ENCODE data around the gene ACTA2.

The ACTA2 gene

GRCh38 chr10:88946200-88946599 lies 6.4 kb downstream of the ACTA2 start:
- H3K4me3 ChIP-seq (ENCODE audit: low read depth, low read length) = no peak overlapping the region
- H3K4me2 ChIP-seq (ENCODE audit: low read length) = no peak overlapping the region
- no peak overlapping the region for H3K9ac ChIP-seq
- H3K36me3 ChIP-seq (ENCODE audit: control insufficient read depth, insufficient read depth, low read length) = no peaks in the 10 kb centered on the region
- no peak overlapping the region for H3K27ac ChIP-seq
- no peak for TF ChIP-seq CTCF (IDR thresholded peaks at IDR 0.05)
- peaks cover 4% of the 10 kb centered on the region for H3K4me1 ChIP-seq
- H3K27me3 ChIP-seq (ENCODE audit: control insufficient read depth, insufficient read depth, low read length) = no peaks in the 10 kb centered on the region
- no peaks in the 10 kb centered on the region for H3K9me3 ChIP-seq (ENCODE audit: control insufficient read depth, low read length)
- H3K79me2 ChIP-seq = no peaks in the 10 kb centered on the region
- no peak overlapping the region for H2AFZ ChIP-seq

- no peak for TF ChIP-seq CTCF (IDR thresholded peaks at IDR 0.05)
- Histone ChIP-seq H3K4me1 (no peaks in the 10 kb centered on the region), H3K9ac (no peak overlapping the region), H3K27me3 (ENCODE audit: control insufficient read depth, insufficient read depth, low read length) (no peaks in the 10 kb centered on the region), H3K79me2 (no peaks in the 10 kb centered on the region), H3K27ac (no peak overlapping the region), H3K4me3 (ENCODE audit: low read depth, low read length) (no peak overlapping the region), H3K9me3 (ENCODE audit: control insufficient read depth, low read length) (no peaks in the 10 kb centered on the region), H3K36me3 (ENCODE audit: control insufficient read depth, insufficient read depth, low read length) (no peaks in the 10 kb centered on the region), H2AFZ (no peak overlapping the region), H3K4me2 (ENCODE audit: low read length) (no peak overlapping the region)
These were observed 7.8 kb downstream of the ACTA2 start for GRCh38 chr10:88944813-88945212.

- no peak overlapping the region for H3K27ac ChIP-seq
- no peaks in the 10 kb centered on the region for H3K36me3 ChIP-seq (ENCODE audit: control insufficient read depth, insufficient read depth, low read length)
- no peak overlapping the region for H3K4me2 ChIP-seq (ENCODE audit: low read length)
These were observed 8.8 kb downstream of the ACTA2 start for GRCh38 chr10:88943778-88944177.

GRCh38 chr10:88941026-88941425 lies 11.5 kb downstream of the ACTA2 start:
- Histone ChIP-seq H3K9me3 (ENCODE audit: control insufficient read depth, low read length) (no peaks in the 10 kb centered on the region), H3K27me3 (ENCODE audit: control insufficient read depth, insufficient read depth, low read length) (no peaks in the 10 kb centered on the region), H3K4me1 (no peaks in the 10 kb centered on the region), H3K4me2 (ENCODE audit: low read length) (no peak overlapping the region), H3K36me3 (ENCODE audit: control insufficient read depth, insufficient read depth, low read length) (no peaks in the 10 kb centered on the region), H3K27ac (no peak overlapping the region), H2AFZ (no peak overlapping the region), H3K79me2 (no peaks in the 10 kb centered on the region), H3K4me3 (ENCODE audit: low read depth, low read length) (no peak overlapping the region), H3K9ac (no peak overlapping the region)
- TF ChIP-seq CTCF (IDR thresholded peaks at IDR 0.05) = no peak

More at GRCh38 chr10:88943778-88944177, 8.8 kb downstream of the ACTA2 start:
- Histone ChIP-seq H3K9ac (no peak overlapping the region), H3K4me3 (ENCODE audit: low read depth, low read length) (no peak overlapping the region), H3K79me2 (no peaks in the 10 kb centered on the region), H2AFZ (no peak overlapping the region), H3K4me1 (no peaks in the 10 kb centered on the region), H3K27me3 (ENCODE audit: control insufficient read depth, insufficient read depth, low read length) (no peaks in the 10 kb centered on the region), H3K9me3 (ENCODE audit: control insufficient read depth, low read length) (no peaks in the 10 kb centered on the region)
- no peak for TF ChIP-seq CTCF (IDR thresholded peaks at IDR 0.05)

- Histone ChIP-seq H3K9me3 (ENCODE audit: control insufficient read depth, low read length) (no peaks in the 10 kb centered on the region), H3K9ac (no peak overlapping the region), H3K27ac (no peak overlapping the region), H3K79me2 (no peaks in the 10 kb centered on the region), H3K4me2 (ENCODE audit: low read length) (no peak overlapping the region), H2AFZ (no peak overlapping the region), H3K36me3 (ENCODE audit: control insufficient read depth, insufficient read depth, low read length) (no peaks in the 10 kb centered on the region), H3K27me3 (ENCODE audit: control insufficient read depth, insufficient read depth, low read length) (no peaks in the 10 kb centered on the region), H3K4me3 (ENCODE audit: low read depth, low read length) (no peak overlapping the region), H3K4me1 (peaks cover 4% of the 10 kb centered on the region)
- no peak for TF ChIP-seq CTCF (IDR thresholded peaks at IDR 0.05)
These were observed 13.6 kb downstream of the ACTA2 start for GRCh38 chr10:88938938-88939337.
